ENCODE data around the gene LPCAT3.

- no peak for TF ChIP-seq EZH2phosphoT487 (IDR thresholded peaks at IDR 0.05; ENCODE audit: insufficient read depth, low read depth)
- no peak for TF ChIP-seq EZH2 (IDR thresholded peaks at IDR 0.05; ENCODE audit: insufficient read depth, poor library complexity, severe bottlenecking)
These were observed 76.5 kb downstream of the LPCAT3 start for GRCh38 chr12:6941782-6942181.
